PC-9 (cell line): ENCODE data around the gene BRK1. TPM values are rescaled to one million over a fixed set of nuclear protein-coding genes. Genes with fewer than 3 reads are reported as not detected.
"Not testable (repeated sequence)": the region's sequence is repeated elsewhere in the genome, so short reads cannot be mapped to it uniquely, and the experiment has no call there.

Experiments used
- BruUV-seq: library from RNA; stranded (reverse); fragments of 400-500 nt; replicated peaks from 2 replicates; lab custom pipeline; 2021; lab: Mats Ljungman, UMichigan
- CTCF ChIA-PET: fragments of 300-600 bp; sonication (Branson Sonifier 250); formaldehyde crosslinking; loops from one replicate; lab custom pipeline; 2022; ENCODE audit warnings: antibody characterized with exemption; lab: Charles Lee
- POLR2A ChIA-PET: fragments of 300-600 bp; sonication (Branson Sonifier 250); formaldehyde crosslinking; loops from one replicate; lab custom pipeline; 2022; ENCODE audit warnings: antibody characterized with exemption; ENCODE audit not compliant: unreplicated experiment; lab: Charles Lee
- DNase-seq, 2 experiments: peaks; one replicate each; pipeline versions ENCODE4 v3.0.0 to v3.0.0-alpha.2; 2015 to 2022; ENCODE audit warnings: mixed read lengths in 1 of 2
- H2AFZ ChIP-seq: fragments of 200-600 bp; sonication (generic); 2 replicates; pipeline ENCODE4 v1.8.1; 2017; ENCODE audit warnings: antibody characterized with exemption
- H3F3A ChIP-seq: fragments of 200-600 bp; sonication (generic); 2 replicates; pipeline ENCODE4 v1.8.1; 2017; ENCODE audit warnings: antibody characterized with exemption, mild to moderate bottlenecking, low read depth; ENCODE audit not compliant: insufficient read depth
- H3K27ac ChIP-seq: fragments of 200-600 bp; sonication (generic); 2 replicates; pipeline ENCODE4 v1.6.1; 2016; ENCODE audit warnings: mixed run types
- H3K27me3 ChIP-seq: fragments of 200-600 bp; sonication (generic); 2 replicates; pipeline ENCODE4 v1.6.1; 2016; ENCODE audit warnings: low read depth, mixed run types; ENCODE audit not compliant: insufficient read depth
- H3K36me3 ChIP-seq: fragments of 200-600 bp; sonication (generic); 2 replicates; pipeline ENCODE4 v1.6.1; 2016; ENCODE audit warnings: low read depth, mixed run types
- H3K4me1 ChIP-seq: fragments of 200-600 bp; sonication (generic); replicated peaks from 2 replicates; pipeline ENCODE4 v1.6.1; 2016; ENCODE audit warnings: mixed run types; ENCODE audit not compliant: insufficient read depth
- H3K4me2 ChIP-seq: fragments of 200-600 bp; sonication (generic); 2 replicates; pipeline ENCODE4 v1.6.1; 2017; ENCODE audit warnings: mixed run types
- H3K4me3 ChIP-seq: fragments of 200-600 bp; sonication (generic); 2 replicates; pipeline ENCODE4 v1.6.1; 2016; ENCODE audit warnings: mixed run types
- H3K79me2 ChIP-seq: fragments of 200-600 bp; sonication (generic); 2 replicates; pipeline ENCODE4 v1.6.1; 2017; ENCODE audit warnings: low read depth, mixed run types
- H3K9me2 ChIP-seq: fragments of 200-600 bp; sonication (generic); 2 replicates; pipeline ENCODE4 v1.8.1; 2017; ENCODE audit warnings: mild to moderate bottlenecking; ENCODE audit not compliant: insufficient read depth
- H3K9me3 ChIP-seq: fragments of 200-600 bp; sonication (generic); 2 replicates; pipeline ENCODE4 v1.8.1; 2016; ENCODE audit warnings: low read depth; ENCODE audit not compliant: insufficient read depth
- H4K20me1 ChIP-seq: fragments of 200-600 bp; sonication (generic); 2 replicates; pipeline ENCODE4 v1.8.1; 2017; ENCODE audit not compliant: insufficient read depth
- CTCF ChIP-seq: fragments of 200-600 bp; sonication (generic); conservative IDR thresholded peaks from 2 replicates; pipeline ENCODE4 v1.6.1; 2017; ENCODE audit warnings: mixed run types, antibody characterized with exemption, mild to moderate bottlenecking, moderate library complexity
- EZH2 ChIP-seq: fragments of 200-600 bp; sonication (generic); IDR thresholded peaks from 2 replicates; pipeline ENCODE4 v1.8.0; 2017; ENCODE audit warnings: antibody characterized with exemption, low read depth
- intact Hi-C: fragments of 100-400 bp; cut with micrococcal nuclease; formaldehyde crosslinking; loops from one replicate; pipeline ENCODE4 v1.10.0; 2022; ENCODE audit not compliant: unreplicated experiment
- total RNA-seq: library from RNA; stranded (reverse); gene quantifications from 2 replicates; pipeline ENCODE4 v1.2.3, GENCODE V29; 2021

BRK1 gene
- total RNA-seq, 1 experiment from 2014 or later: 109 TPM

GRCh38 chr3:10090179-10090578, 25.3 kb upstream of the BRK1 start:
- Histone ChIP-seq H3K9me3 (no peaks in the 10 kb centered on the region), H3K9me2 (no peaks in the 10 kb centered on the region), H3K79me2 (no peaks in the 10 kb centered on the region), H4K20me1 (no peaks in the 10 kb centered on the region), H3K4me1 (peaks cover 22% of the 10 kb centered on the region), H3K4me2 (no peak overlapping the region), H2AFZ (no peak overlapping the region), H3K27ac (no peak overlapping the region), H3K27me3 (no peaks in the 10 kb centered on the region), H3K4me3 (no peak overlapping the region), H3K36me3 (peaks cover 27% of the 10 kb centered on the region; the same call in 1 of the 2 replicates), H3F3A (peaks cover 8% of the 10 kb centered on the region)
- intact Hi-C loops: no loop called here
- TF ChIP-seq EZH2: no peak
- TF ChIP-seq CTCF: no peak
- BruUV-seq: no TSS peak
- no peak for DNase-seq
- CTCF ChIA-PET: no interaction called here
- POLR2A ChIA-PET: no interaction called here

- H3K4me3 ChIP-seq, POLR2A ChIA-PET, CTCF ChIA-PET, intact Hi-C loops, H4K20me1 ChIP-seq, H3K9me2 ChIP-seq, H2AFZ ChIP-seq, H3K9me3 ChIP-seq, H3K4me2 ChIP-seq, H3F3A ChIP-seq, BruUV-seq, H3K27ac ChIP-seq, DNase-seq, H3K27me3 ChIP-seq, H3K79me2 ChIP-seq: not testable (repeated sequence)
- peaks cover 16% of the 10 kb centered on the region for H3K4me1 ChIP-seq
- H3K36me3 ChIP-seq: peaks cover 27% of the 10 kb centered on the region; the same call in 1 of the 2 replicates
Observed at GRCh38 chr3:10090774-10091173, 24.7 kb upstream of the BRK1 start.

- POLR2A ChIA-PET, H3K4me3 ChIP-seq, H3K27me3 ChIP-seq, CTCF ChIA-PET, DNase-seq, H4K20me1 ChIP-seq, intact Hi-C loops, H3K9me2 ChIP-seq, H3K9me3 ChIP-seq, H3K4me2 ChIP-seq, H2AFZ ChIP-seq, H3K79me2 ChIP-seq, BruUV-seq, H3F3A ChIP-seq, H3K27ac ChIP-seq: not testable (repeated sequence)
- Histone ChIP-seq H3K4me1 (peaks cover 10% of the 10 kb centered on the region), H3K36me3 (peaks cover 24% of the 10 kb centered on the region; the same call in 1 of the 2 replicates)
Observed at GRCh38 chr3:10091387-10091786, 24.1 kb upstream of the BRK1 start.

GRCh38 chr3:10093678-10094077, 21.8 kb upstream of the BRK1 start:
- TF ChIP-seq EZH2 (no peak), CTCF (no peak)
- H3K27ac ChIP-seq: no peak overlapping the region
- H3K4me1 ChIP-seq: no peaks in the 10 kb centered on the region
- H3K27me3 ChIP-seq: no peaks in the 10 kb centered on the region
- DNase-seq: no peak
- H3K79me2 ChIP-seq: no peaks in the 10 kb centered on the region
- H3K4me2 ChIP-seq: no peak overlapping the region
- H3K9me2 ChIP-seq: no peaks in the 10 kb centered on the region
- H3K4me3 ChIP-seq: no peak overlapping the region
- no peaks in the 10 kb centered on the region for H3K9me3 ChIP-seq
- intact Hi-C loops: no loop called here
- H3K36me3 ChIP-seq: peaks cover 13% of the 10 kb centered on the region; the same call in 1 of the 2 replicates
- no peaks in the 10 kb centered on the region for H3F3A ChIP-seq
- BruUV-seq: no TSS peak
- H4K20me1 ChIP-seq: no peaks in the 10 kb centered on the region
- ChIA-PET CTCF (no interaction called here), POLR2A (no interaction called here)
- no peak overlapping the region for H2AFZ ChIP-seq
